HepG2 (cell line): ENCODE data around the gene RAB36. TPM values are rescaled to one million over a fixed set of nuclear protein-coding genes. Genes with fewer than 3 reads are reported as not detected.

ENCODE experiments used
- ATAC-seq: fragments of 200-7000 bp; cut with Tn5 transposase; 3 replicates; pipeline ENCODE4 v1.9.1; 2020; ENCODE audit warnings: mild to moderate bottlenecking, moderate library complexity
- BruUV-seq: library from RNA; stranded (reverse); fragments of 400-500 nt; replicated peaks from 2 replicates; lab custom pipeline; 2021; lab: Mats Ljungman, UMichigan
- CTCF ChIA-PET: fragments of 300-600 bp; formaldehyde crosslinking; extraction: SDS; loops from one replicate; lab custom pipeline; 2021; ENCODE audit warnings: low total read pairs, inconsistent platforms, low intra/inter-chr PET ratio; lab: Yijun Ruan, JAX
- POLR2A ChIA-PET: fragments of 350-600 bp; sonication (Branson Sonifier 250); formaldehyde crosslinking; loops from one replicate; lab custom pipeline; 2020; ENCODE audit warnings: antibody characterized with exemption, inconsistent platforms; lab: Yijun Ruan, JAX
- DNase-seq: peaks from one replicate; pipeline ENCODE4 v3.0.0-alpha.2; 2015; ENCODE audit warnings: low spot score
- FAIRE-seq: peaks from 3 replicates; lab custom pipeline; 2011; peaks lifted over from hg19 to GRCh38; lab: Jason Lieb, UNC
- H2AFZ ChIP-seq: one replicate; pipeline ENCODE4 v1.6.1; 2011; ENCODE audit warnings: low read length, inconsistent platforms
- H3K27ac ChIP-seq: fragments of 300-600 bp; 3 replicates; pipeline ENCODE4 v1.8.0; 2011; ENCODE audit warnings: mixed run types, mild to moderate bottlenecking, mixed read lengths, low read length, inconsistent platforms; ENCODE audit not compliant: insufficient read depth; ENCODE audit errors: extremely low read length
- H3K27me3 ChIP-seq, 2 experiments: fragments of 200-600 bp in 1 of 2; 2 replicates in 1 of 2; 3 replicates in 1 of 2; pipeline versions ENCODE4 v1.6.0 to v1.8.0; 2011; ENCODE audit warnings: low read length in 2 of 2, mild to moderate bottlenecking in 2 of 2, moderate library complexity in 2 of 2, inconsistent platforms in 1 of 2; ENCODE audit not compliant: insufficient read depth in 2 of 2, control insufficient read depth in 1 of 2
- H3K36me3 ChIP-seq, 2 experiments: fragments of 200-600 bp in 1 of 2; replicated peaks in 1 of 2; 2 replicates in 1 of 2; 3 replicates in 1 of 2; pipeline versions ENCODE4 v1.5.1 to v1.8.0; 2011; ENCODE audit warnings: low read length in 2 of 2, inconsistent platforms in 1 of 2; ENCODE audit not compliant: insufficient read depth in 2 of 2, control insufficient read depth in 1 of 2
- H3K4me1 ChIP-seq: 2 replicates; pipeline ENCODE4 v1.5.1; 2012; ENCODE audit warnings: low read length, inconsistent platforms; ENCODE audit not compliant: insufficient read depth
- H3K4me2 ChIP-seq: 2 replicates; pipeline ENCODE4 v1.6.0; 2011; ENCODE audit warnings: low read depth, low read length, inconsistent platforms
- H3K4me3 ChIP-seq, 3 experiments: fragments of 200-600 bp in 1 of 3; sonication (generic), shearing (Covaris generic) in 1 of 3; replicated peaks in 1 of 3; 2 replicates each; pipeline ENCODE4 v1.5.1; 2011 to 2016; ENCODE audit warnings: low read length in 3 of 3, inconsistent platforms in 2 of 3, low read depth in 2 of 3, mild to moderate bottlenecking in 2 of 3, control low read depth in 1 of 3, mixed read lengths in 1 of 3; ENCODE audit not compliant: insufficient read depth in 1 of 3
- H3K79me2 ChIP-seq: one replicate; pipeline ENCODE4 v1.6.1; 2011; ENCODE audit warnings: low read length, inconsistent platforms; ENCODE audit not compliant: insufficient read depth
- H3K9ac ChIP-seq: 2 replicates; pipeline ENCODE4 v1.6.0; 2011; ENCODE audit warnings: mild to moderate bottlenecking, low read depth, low read length, inconsistent platforms; ENCODE audit not compliant: insufficient read depth
- H3K9me3 ChIP-seq: 2 replicates; pipeline ENCODE4 v1.5.1; 2012; ENCODE audit warnings: mild to moderate bottlenecking, low read length
- H4K20me1 ChIP-seq: 2 replicates; pipeline ENCODE4 v1.6.0; 2011; ENCODE audit warnings: inconsistent platforms, mild to moderate bottlenecking, low read length, moderate library complexity; ENCODE audit not compliant: insufficient read depth
- AGO2 ChIP-seq: fragments of 200-400 bp; formaldehyde crosslinking; optimal IDR thresholded peaks from 2 replicates; pipeline ENCODE3; 2017; ENCODE audit warnings: mild to moderate bottlenecking, low read depth, low read length, moderate library complexity
- E2F2 ChIP-seq: sonication (generic); formaldehyde crosslinking; IDR thresholded peaks from 2 replicates; pipeline ENCODE4 v1.4.0; 2020; ENCODE audit warnings: missing genetic modification reagents, borderline replicate concordance
- FOXA3 ChIP-seq: IDR thresholded peaks from 2 replicates; pipeline ENCODE4 v1.6.1; 2016; ENCODE audit warnings: missing genetic modification reagents, missing compliant biosample characterization
- KLF11 ChIP-seq: IDR thresholded peaks from 2 replicates; pipeline ENCODE4 v1.6.1; 2016; ENCODE audit warnings: missing compliant biosample characterization
- REXO4 ChIP-seq: sonication (generic); formaldehyde crosslinking; IDR thresholded peaks from 2 replicates; pipeline ENCODE4 v1.8.0; 2022; ENCODE audit warnings: missing genetic modification reagents, mild to moderate bottlenecking, borderline replicate concordance
- ZBTB4 ChIP-seq: sonication (generic); formaldehyde crosslinking; IDR thresholded peaks from 2 replicates; pipeline ENCODE4 v1.4.0; 2020; ENCODE audit warnings: missing genetic modification reagents, mild to moderate bottlenecking, borderline replicate concordance
- ZNF878 ChIP-seq: sonication (generic); formaldehyde crosslinking; IDR thresholded peaks from 2 replicates; pipeline ENCODE4 v1.8.1; 2023; ENCODE audit warnings: mild to moderate bottlenecking, missing genetic modification reagents, moderate library complexity
- ZZZ3 ChIP-seq: sonication (generic); formaldehyde crosslinking; IDR thresholded peaks from 2 replicates; pipeline ENCODE4 v1.4.0; 2020; ENCODE audit warnings: missing genetic modification reagents, mild to moderate bottlenecking, borderline replicate concordance
- WGBS: methylation state at CpG from one replicate; pipeline ENCODE4 v1.1.6; 2017; ENCODE audit warnings: low lambda C conversion rate; 5-methylcytosine and 5-hydroxymethylcytosine counted together
- in situ Hi-C: cut with HindIII; loops from 2 replicates; pipeline ENCODE4 v1.10.0; 2017; ENCODE audit warnings: low pct_unique_long_range_greater_than_20kb; ENCODE audit not compliant: extremely low pct_ligation_motif_present
- intact Hi-C: fragments of 100-400 bp; cut with micrococcal nuclease; formaldehyde crosslinking; loops from one replicate; pipeline ENCODE4 v1.10.0; 2022; ENCODE audit not compliant: unreplicated experiment
- polyA plus RNA-seq, 8 experiments: library from polyadenylated mRNA; depleted of rRNA in 3 of 8; stranded (reverse) in 7 of 8; unstranded in 1 of 8; fragments of >200 nt; fragmentation: Illumina TruSeq in 4 of 8; extraction: Trizol in 4 of 8; gene quantifications; 2 replicates each; pipeline versions ENCODE4 v1.2.1 to v1.2.3, GENCODE V29; 2011 to 2016; ENCODE audit warnings: low read depth in 4 of 8, missing spikeins in 1 of 8, mixed read lengths in 1 of 8; ENCODE audit not compliant: insufficient read depth in 1 of 8
- total RNA-seq, 5 experiments: library from RNA; depleted of rRNA; stranded (reverse); fragments of >200 nt; fragmentation: Illumina TruSeq; extraction: Trizol; gene quantifications; 2 replicates each; pipeline ENCODE4 v1.2.3, GENCODE V29; 2016; ENCODE audit warnings: low read depth in 1 of 5
- TF ChIP-seq, protein P1 (sequence below), 2 experiments: IDR thresholded peaks; 2 replicates each; pipeline ENCODE4 v1.6.1; 2011 to 2012; ENCODE audit warnings: low read length in 2 of 2, borderline replicate concordance in 1 of 2, low read depth in 1 of 2, mild to moderate bottlenecking in 1 of 2, moderate library complexity in 1 of 2

Gene RAB36
- total and polyA plus RNA-seq, 2 of the 13 experiments (the other 11 are each of a cell fraction or from before 2014, with no cell fraction given): 0.24 to 0.86 TPM

GRCh38 chr22:23106344-23106743 is 38.9 kb upstream of the RAB36 start:
- H2AFZ ChIP-seq: no peak overlapping the region
- POLR2A ChIA-PET: interaction anchor here (1.4 to 1.6 kb wide), 2 partner anchors 35 to 146 kb away, joined by 4 read pairs; no protein-coding TSS in a partner anchor
- no peak overlapping the region for H3K27ac ChIP-seq
- H3K9me3 ChIP-seq: no peaks in the 10 kb centered on the region
- FAIRE-seq: no peak
- no TSS peak for BruUV-seq
- no peak for ATAC-seq
- peaks cover 0 to 7% of the 10 kb centered on the region in 2 experiments; a peak in 1 of 5 replicates for H3K36me3 ChIP-seq
- peaks cover 10% of the 10 kb centered on the region; the same call in 1 of the 2 replicates for H3K4me1 ChIP-seq
- H3K4me3 ChIP-seq: no peak overlapping the region
- in situ Hi-C loops: no loop called here
- no peaks in the 10 kb centered on the region for H4K20me1 ChIP-seq
- WGBS: 100% methylated on average over 3 of the region's 4 CpGs
- no peak overlapping the region for H3K9ac ChIP-seq
- TF ChIP-seq E2F2 (CRISPR knock-in tag): no peak
- TF ChIP-seq AGO2: peak; percentile 48
- TF ChIP-seq, all 625 proteins: peak for 1
- CTCF ChIA-PET: no interaction called here
- H3K27me3 ChIP-seq: no peaks in the 10 kb centered on the region
- DNase-seq: no peak
- H3K4me2 ChIP-seq: no peak overlapping the region
- H3K79me2 ChIP-seq: no peaks in the 10 kb centered on the region
- intact Hi-C loops: no loop called here

- no TSS peak for BruUV-seq
- Histone ChIP-seq H3K4me2 (no peak overlapping the region), H3K4me3 (no peak overlapping the region), H3K27me3 (no peaks in the 10 kb centered on the region), H3K27ac (no peak overlapping the region), H2AFZ (no peak overlapping the region), H3K4me1 (peaks cover 10% of the 10 kb centered on the region; the same call in 1 of the 2 replicates), H4K20me1 (no peaks in the 10 kb centered on the region), H3K79me2 (no peaks in the 10 kb centered on the region), H3K9me3 (no peaks in the 10 kb centered on the region), H3K36me3 (peaks cover 0 to 7% of the 10 kb centered on the region in 2 experiments; a peak in 1 of 5 replicates), H3K9ac (no peak overlapping the region)
- WGBS: 100% methylated on average over 3 of the region's 8 CpGs
- POLR2A ChIA-PET: interaction anchor here (1.4 to 1.6 kb wide), 2 partner anchors 35 to 147 kb away, joined by 4 read pairs; no protein-coding TSS in a partner anchor
- FAIRE-seq: no peak
- intact Hi-C loops (no loop called here), in situ Hi-C loops (no loop called here)
- DNase-seq: peak; percentile 39
- peak; percentile 45 for ATAC-seq
- CTCF ChIA-PET: no interaction called here
- no peak for TF ChIP-seq REXO4 (CRISPR knock-in tag)
- TF ChIP-seq FOXA3 (CRISPR knock-in tag): no peak
- no peak for TF ChIP-seq ZBTB4 (CRISPR knock-in tag)
- no peak for TF ChIP-seq ZNF878 (CRISPR knock-in tag)
- TF ChIP-seq KLF11 (CRISPR knock-in tag): no peak
- no peak for TF ChIP-seq ZZZ3
- TF ChIP-seq, protein P1, sequence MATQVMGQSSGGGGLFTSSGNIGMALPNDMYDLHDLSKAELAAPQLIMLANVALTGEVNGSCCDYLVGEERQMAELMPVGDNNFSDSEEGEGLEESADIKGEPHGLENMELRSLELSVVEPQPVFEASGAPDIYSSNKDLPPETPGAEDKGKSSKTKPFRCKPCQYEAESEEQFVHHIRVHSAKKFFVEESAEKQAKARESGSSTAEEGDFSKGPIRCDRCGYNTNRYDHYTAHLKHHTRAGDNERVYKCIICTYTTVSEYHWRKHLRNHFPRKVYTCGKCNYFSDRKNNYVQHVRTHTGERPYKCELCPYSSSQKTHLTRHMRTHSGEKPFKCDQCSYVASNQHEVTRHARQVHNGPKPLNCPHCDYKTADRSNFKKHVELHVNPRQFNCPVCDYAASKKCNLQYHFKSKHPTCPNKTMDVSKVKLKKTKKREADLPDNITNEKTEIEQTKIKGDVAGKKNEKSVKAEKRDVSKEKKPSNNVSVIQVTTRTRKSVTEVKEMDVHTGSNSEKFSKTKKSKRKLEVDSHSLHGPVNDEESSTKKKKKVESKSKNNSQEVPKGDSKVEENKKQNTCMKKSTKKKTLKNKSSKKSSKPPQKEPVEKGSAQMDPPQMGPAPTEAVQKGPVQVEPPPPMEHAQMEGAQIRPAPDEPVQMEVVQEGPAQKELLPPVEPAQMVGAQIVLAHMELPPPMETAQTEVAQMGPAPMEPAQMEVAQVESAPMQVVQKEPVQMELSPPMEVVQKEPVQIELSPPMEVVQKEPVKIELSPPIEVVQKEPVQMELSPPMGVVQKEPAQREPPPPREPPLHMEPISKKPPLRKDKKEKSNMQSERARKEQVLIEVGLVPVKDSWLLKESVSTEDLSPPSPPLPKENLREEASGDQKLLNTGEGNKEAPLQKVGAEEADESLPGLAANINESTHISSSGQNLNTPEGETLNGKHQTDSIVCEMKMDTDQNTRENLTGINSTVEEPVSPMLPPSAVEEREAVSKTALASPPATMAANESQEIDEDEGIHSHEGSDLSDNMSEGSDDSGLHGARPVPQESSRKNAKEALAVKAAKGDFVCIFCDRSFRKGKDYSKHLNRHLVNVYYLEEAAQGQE (IDR thresholded peaks at IDR 0.05; ENCODE audit: borderline replicate concordance in 1 of 2, low read depth in 1 of 2, low read length in 2 of 2): no peak
These were observed 38.3 kb upstream of the RAB36 start for GRCh38 chr22:23106906-23107367.
